SK-N-MC (cell line): ENCODE data around the gene A4GALT.
"Not testable (repeated sequence)": the region's sequence is repeated elsewhere in the genome, so short reads cannot be mapped to it uniquely, and the experiment has no call there.

Experiments used
- DNase-seq: peaks from one replicate; pipeline ENCODE4 v3.0.0-alpha.2; 2011; ENCODE audit warnings: low read depth, low spot score
- H3K27ac ChIP-seq: fragments of 200-600 bp; sonication (generic); 2 replicates; pipeline ENCODE4 v1.5.1; 2016; ENCODE audit warnings: mixed run types
- H3K36me3 ChIP-seq: fragments of 200-600 bp; sonication (generic); 2 replicates; pipeline ENCODE4 v1.6.1; 2017; ENCODE audit warnings: antibody characterized with exemption, low read length, mixed read lengths; ENCODE audit not compliant: insufficient read depth
- H3K4me3 ChIP-seq: fragments of 200-600 bp; sonication (generic); 2 replicates; pipeline ENCODE4 v1.5.1; 2016
- H3K9ac ChIP-seq: fragments of 200-600 bp; sonication (generic); 2 replicates; pipeline ENCODE4 v1.8.0; 2017; ENCODE audit warnings: mixed run types, mixed read lengths; ENCODE audit not compliant: insufficient read length
- H3K9me3 ChIP-seq: fragments of 200-600 bp; sonication (generic); 2 replicates; pipeline ENCODE4 v1.6.1; 2017; ENCODE audit warnings: low read depth, mild to moderate bottlenecking, antibody characterized with exemption, low read length, moderate library complexity, mixed read lengths
- EZH2 ChIP-seq: fragments of 200-600 bp; sonication (generic); IDR thresholded peaks from one replicate; pipeline ENCODE4 v1.6.1; 2017; ENCODE audit warnings: antibody characterized with exemption
- FOXP2 ChIP-seq: optimal IDR thresholded peaks from 2 replicates; pipeline ENCODE3; 2011; ENCODE audit warnings: mild to moderate bottlenecking, moderate library complexity; ENCODE audit not compliant: insufficient read depth; ENCODE audit errors: extremely low read length, control extremely low read depth
- POLR2AphosphoS5 ChIP-seq: IDR thresholded peaks from 2 replicates; pipeline ENCODE4 v1.6.1; 2012; ENCODE audit warnings: mild to moderate bottlenecking, low read depth, low read length, borderline replicate concordance

A4GALT gene

DNA sequence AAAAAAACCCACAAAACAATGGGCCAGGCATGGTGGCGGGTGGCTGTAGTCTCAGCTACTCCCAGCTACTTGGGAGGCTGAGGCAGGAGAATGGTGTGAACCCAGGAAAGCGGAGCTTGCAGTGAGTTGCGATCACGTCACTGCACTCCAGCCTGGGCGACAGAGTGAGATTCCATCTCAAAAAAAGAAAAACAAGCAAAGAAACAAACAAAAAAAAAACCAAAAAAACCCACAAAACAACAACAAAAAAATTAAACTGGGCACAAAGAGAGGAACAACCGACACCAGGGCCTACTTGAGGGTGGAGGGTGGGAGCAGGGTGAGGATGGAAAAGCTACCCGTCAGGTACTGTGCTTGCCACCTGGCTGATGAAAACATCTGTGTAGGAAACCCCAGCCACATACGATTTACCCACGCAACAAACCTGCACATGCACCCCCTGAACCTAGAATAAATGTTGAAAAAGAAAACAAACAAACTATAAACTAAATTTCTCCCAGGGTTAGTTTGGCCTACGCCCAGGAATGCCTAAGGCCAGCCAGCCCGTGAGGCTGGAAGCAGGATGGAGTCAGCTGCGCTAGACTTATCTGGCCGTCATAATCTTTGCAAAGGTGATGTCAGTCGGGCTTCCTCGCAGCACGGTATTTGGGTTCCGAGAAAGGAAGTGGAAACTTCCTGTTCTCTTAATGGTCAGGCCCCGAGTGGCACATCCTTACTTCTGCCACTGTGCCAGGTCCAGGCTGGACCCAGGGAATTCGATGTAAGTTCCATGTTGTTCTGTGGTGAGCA, 49.6 kb downstream of the A4GALT start:
- no peak overlapping the region for H3K9ac ChIP-seq
- H3K36me3 ChIP-seq = no peaks in the 10 kb centered on the region
- H3K9me3 ChIP-seq = no peaks in the 10 kb centered on the region
- H3K27ac ChIP-seq = no peak overlapping the region
- no peak for DNase-seq
- no peak overlapping the region for H3K4me3 ChIP-seq
- TF ChIP-seq FOXP2 (no peak), EZH2 (no peak), POLR2AphosphoS5 (no peak)

GRCh38 chr22:42670046-42670445, 50.6 kb downstream of the A4GALT start:
- no peak for DNase-seq
- Histone ChIP-seq H3K4me3 (no peak overlapping the region), H3K27ac (no peak overlapping the region), H3K9ac (no peak overlapping the region), H3K36me3 (no peaks in the 10 kb centered on the region), H3K9me3 (no peaks in the 10 kb centered on the region)
- TF ChIP-seq POLR2AphosphoS5 (no peak), EZH2 (no peak), FOXP2 (no peak)

DNA sequence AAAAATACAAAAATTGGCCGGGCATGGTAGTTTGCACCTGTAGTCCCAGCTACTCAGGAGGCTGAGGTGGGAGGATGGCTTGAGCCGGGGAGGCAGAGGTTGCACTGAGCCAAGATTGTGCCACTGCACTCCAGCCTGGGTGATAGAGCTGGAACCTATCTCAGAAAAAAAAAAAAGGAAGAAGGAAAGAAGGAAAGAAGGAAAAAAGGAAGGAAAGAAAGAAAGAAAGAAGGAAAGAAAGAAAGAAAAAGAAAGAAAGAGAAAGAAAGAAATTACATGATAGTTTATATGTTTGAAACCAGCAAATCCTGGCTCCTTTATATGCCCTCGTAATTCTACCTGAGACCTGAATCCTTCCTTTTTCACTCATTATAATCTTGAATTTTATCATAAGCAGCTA, 54.3 kb downstream of the A4GALT start:
- not testable (repeated sequence) for H3K36me3 ChIP-seq, H3K9me3 ChIP-seq, DNase-seq, H3K27ac ChIP-seq, H3K9ac ChIP-seq, H3K4me3 ChIP-seq

GRCh38 chr22:42664976-42665831, 55.5 kb downstream of the A4GALT start:
- H3K9me3 ChIP-seq = no peaks in the 10 kb centered on the region
- H3K27ac ChIP-seq = no peak overlapping the region
- no peak overlapping the region for H3K9ac ChIP-seq
- TF ChIP-seq EZH2 (no peak), POLR2AphosphoS5 (no peak), FOXP2 (no peak)
- no peak overlapping the region for H3K4me3 ChIP-seq
- no peaks in the 10 kb centered on the region for H3K36me3 ChIP-seq
- no peak for DNase-seq

GRCh38 chr22:42661985-42662831, 58.5 kb downstream of the A4GALT start:
- Histone ChIP-seq H3K4me3 (peak overlapping the region; percentile 70), H3K27ac (no peak overlapping the region), H3K36me3 (no peaks in the 10 kb centered on the region), H3K9ac (no peak overlapping the region), H3K9me3 (no peaks in the 10 kb centered on the region)
- no peak for DNase-seq
- TF ChIP-seq EZH2 = no peak
- TF ChIP-seq POLR2AphosphoS5 = no peak
- no peak for TF ChIP-seq FOXP2

DNA sequence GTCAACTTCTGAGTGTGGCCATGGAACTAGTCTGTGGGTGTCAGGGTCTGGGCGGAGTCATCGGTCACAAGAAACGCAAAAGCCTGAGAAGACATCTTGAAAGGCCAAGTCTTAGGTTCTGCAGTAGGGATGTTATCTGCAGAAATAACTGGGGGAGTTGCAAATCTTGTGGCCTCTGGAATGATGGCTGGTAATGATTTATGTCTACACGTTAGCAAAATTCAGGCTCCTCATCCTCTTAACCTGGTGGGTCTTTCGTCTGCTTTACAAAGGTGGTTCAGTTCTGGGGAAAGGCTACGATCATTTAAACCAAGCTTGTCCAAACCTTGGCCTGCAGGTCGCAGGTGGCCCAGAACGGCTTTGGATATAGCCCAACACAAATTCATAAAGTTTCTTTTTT, 64.1 kb downstream of the A4GALT start:
- Histone ChIP-seq H3K4me3 (no peak overlapping the region), H3K9me3 (no peaks in the 10 kb centered on the region), H3K36me3 (no peaks in the 10 kb centered on the region), H3K9ac (no peak overlapping the region), H3K27ac (no peak overlapping the region)
- no peak for DNase-seq
- TF ChIP-seq EZH2 = no peak
- no peak for TF ChIP-seq POLR2AphosphoS5
- no peak for TF ChIP-seq FOXP2

GRCh38 chr22:42655693-42656092, 65.0 kb downstream of the A4GALT start:
- TF ChIP-seq POLR2AphosphoS5 = no peak
- no peak for TF ChIP-seq EZH2
- TF ChIP-seq FOXP2 = no peak
- H3K4me3 ChIP-seq = no peak overlapping the region
- no peaks in the 10 kb centered on the region for H3K36me3 ChIP-seq
- no peak overlapping the region for H3K27ac ChIP-seq
- DNase-seq = no peak
- H3K9ac ChIP-seq = no peak overlapping the region
- H3K9me3 ChIP-seq = no peaks in the 10 kb centered on the region

DNA sequence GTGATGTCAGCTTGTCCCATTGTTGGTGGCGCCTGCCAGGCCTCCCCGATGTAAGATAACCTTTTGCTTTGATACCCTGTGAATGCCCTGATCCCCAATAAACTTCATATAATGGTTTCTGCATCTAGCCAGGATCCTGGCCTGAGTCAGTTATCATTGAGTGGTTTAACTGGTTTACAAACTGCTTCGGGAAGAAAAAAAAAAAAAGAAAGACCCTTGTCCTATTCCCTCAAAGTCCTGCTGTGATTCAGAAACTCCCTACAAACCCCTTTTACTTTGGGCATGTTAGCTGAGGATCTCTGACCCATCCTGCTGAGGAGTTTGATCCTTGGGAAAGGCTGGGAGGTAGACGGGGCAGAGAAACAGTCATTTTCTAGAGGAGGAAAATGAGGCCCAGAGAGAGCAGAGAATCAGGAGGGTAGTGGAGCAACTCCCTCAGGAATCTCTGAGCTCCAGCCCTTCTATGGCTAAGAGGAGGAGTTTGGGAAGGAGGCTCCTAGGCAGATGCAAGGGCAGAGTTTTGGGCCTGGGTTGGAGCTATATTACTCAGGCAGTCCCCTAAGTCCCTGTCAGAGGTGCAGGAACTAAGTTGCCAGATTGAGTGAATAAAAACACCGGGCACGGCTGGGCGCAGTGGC, 66.1 kb downstream of the A4GALT start:
- H3K4me3 ChIP-seq = no peak overlapping the region
- no peak overlapping the region for H3K27ac ChIP-seq
- H3K9me3 ChIP-seq = no peaks in the 10 kb centered on the region
- DNase-seq = no peak
- no peak overlapping the region for H3K9ac ChIP-seq
- no peaks in the 10 kb centered on the region for H3K36me3 ChIP-seq
- no peak for TF ChIP-seq EZH2
- no peak for TF ChIP-seq POLR2AphosphoS5
- TF ChIP-seq FOXP2 = no peak
